ENCODE measurements around the gene ADCK1. TPM values are rescaled to one million over a fixed set of nuclear protein-coding genes. Genes with fewer than 3 reads are reported as not detected.
"Not testable (repeated sequence)": the region's sequence is repeated elsewhere in the genome, so short reads cannot be mapped to it uniquely, and the experiment has no call there.

ADCK1 gene
- total RNA-seq, 2 experiments from 2014 or later, result 7.1 to 8.7 TPM

GRCh38 chr14:77808250-77808649, 8.3 kb downstream of the ADCK1 start:
- intact Hi-C loops (cut with DNase I, micrococcal nuclease), result loop anchor here (10.0 kb wide), 2 partner anchors 103 to 1653 kb away; partner anchors contain the start of genes ALKBH1 (in 1 of the 2), GPATCH2L (in 1 of the 2) and SLIRP (in 1 of the 2)
- Mint-ChIP-seq H3K4me1 (ENCODE audit: low read depth) (peaks cover 15% of the 10 kb centered on the region), H3K36me3 (ENCODE audit: low read depth) (no peaks in the 10 kb centered on the region), H3K9me3 (no peaks in the 10 kb centered on the region), H3K27me3 (no peaks in the 10 kb centered on the region), H3K27ac (no peak overlapping the region), H3K4me3 (no peak overlapping the region)
- H3K27me3 ChIP-seq (ENCODE audit: control insufficient read depth in 1 of 2, insufficient read depth in 2 of 2, low read length in 2 of 2), result no peaks in the 10 kb centered on the region
- ChIA-PET POLR2A (no interaction called here), CTCF (no interaction called here)
- no peak for TF ChIP-seq CTCF (IDR thresholded peaks at IDR 0.05)
- DNase-seq (no peak), ATAC-seq (ENCODE audit: poor library complexity) (no peak)
- H3K4me3 ChIP-seq (ENCODE audit: low read length), result no peak overlapping the region
- no peaks in the 10 kb centered on the region for H3K36me3 ChIP-seq (ENCODE audit: insufficient read depth, low read length)
- H3K27ac ChIP-seq (ENCODE audit: low read depth in 1 of 2, low read length in 2 of 2), result no peak overlapping the region
- no peaks in the 10 kb centered on the region for H3K9me3 ChIP-seq (ENCODE audit: control insufficient read depth in 1 of 2, insufficient read depth in 1 of 2, low read length in 2 of 2)
- no peaks in the 10 kb centered on the region for H3K4me1 ChIP-seq (ENCODE audit: insufficient read depth, low read length)

- Mint-ChIP-seq H3K27ac (no peak overlapping the region), H3K4me1 (ENCODE audit: low read depth) (peaks cover 21% of the 10 kb centered on the region), H3K27me3 (no peaks in the 10 kb centered on the region), H3K4me3 (no peak overlapping the region), H3K36me3 (ENCODE audit: low read depth) (no peaks in the 10 kb centered on the region), H3K9me3 (no peaks in the 10 kb centered on the region)
- Histone ChIP-seq H3K27ac (ENCODE audit: low read depth in 1 of 2, low read length in 2 of 2) (no peak overlapping the region), H3K4me3 (ENCODE audit: low read length) (no peak overlapping the region), H3K4me1 (ENCODE audit: insufficient read depth, low read length) (no peaks in the 10 kb centered on the region), H3K9me3 (ENCODE audit: control insufficient read depth in 1 of 2, insufficient read depth in 1 of 2, low read length in 2 of 2) (no peaks in the 10 kb centered on the region), H3K27me3 (ENCODE audit: control insufficient read depth in 1 of 2, insufficient read depth in 2 of 2, low read length in 2 of 2) (no peaks in the 10 kb centered on the region), H3K36me3 (ENCODE audit: insufficient read depth, low read length) (no peaks in the 10 kb centered on the region)
- ChIA-PET CTCF (no interaction called here), POLR2A (interaction anchor here (1.0 kb wide), 1 partner anchor 49 kb away, joined by 3 read pairs; no protein-coding TSS in a partner anchor)
- intact Hi-C loops (cut with DNase I, micrococcal nuclease), result loop anchor here (10.0 kb wide), 2 partner anchors 104 to 1654 kb away; partner anchors contain the start of genes ALKBH1 (in 1 of the 2), GPATCH2L (in 1 of the 2) and SLIRP (in 1 of the 2)
- TF ChIP-seq CTCF (IDR thresholded peaks at IDR 0.05), result no peak
- DNase-seq, result no peak
- ATAC-seq (ENCODE audit: poor library complexity), result no peak
Observed at GRCh38 chr14:77809011-77809410, 9.1 kb downstream of the ADCK1 start.

GRCh38 chr14:77812028-77812427, 12.1 kb downstream of the ADCK1 start:
- no peak for ATAC-seq (ENCODE audit: poor library complexity)
- H3K27ac ChIP-seq (ENCODE audit: low read depth in 1 of 2, low read length in 2 of 2), result no peak overlapping the region
- H3K4me1 ChIP-seq (ENCODE audit: insufficient read depth, low read length), result no peaks in the 10 kb centered on the region
- H3K27ac Mint-ChIP-seq, result no peak overlapping the region
- no peaks in the 10 kb centered on the region for H3K27me3 Mint-ChIP-seq
- no peak overlapping the region for H3K4me3 Mint-ChIP-seq
- H3K36me3 Mint-ChIP-seq (ENCODE audit: low read depth), result no peaks in the 10 kb centered on the region
- POLR2A ChIA-PET, result no interaction called here
- no peaks in the 10 kb centered on the region for H3K9me3 ChIP-seq (ENCODE audit: control insufficient read depth in 1 of 2, insufficient read depth in 1 of 2, low read length in 2 of 2)
- CTCF ChIA-PET, result no interaction called here
- no peak overlapping the region for H3K4me3 ChIP-seq (ENCODE audit: low read length)
- DNase-seq, result no peak
- TF ChIP-seq CTCF (IDR thresholded peaks at IDR 0.05), result no peak
- no peaks in the 10 kb centered on the region for H3K9me3 Mint-ChIP-seq
- H3K36me3 ChIP-seq (ENCODE audit: insufficient read depth, low read length), result no peaks in the 10 kb centered on the region
- intact Hi-C loops (cut with DNase I, micrococcal nuclease), result loop anchor here in 1 of 2 experiments (2.0 kb wide), 1 partner anchor 51 kb away; the partner anchor contains the start of gene SNW1
- H3K27me3 ChIP-seq (ENCODE audit: control insufficient read depth in 1 of 2, insufficient read depth in 2 of 2, low read length in 2 of 2), result no peaks in the 10 kb centered on the region
- H3K4me1 Mint-ChIP-seq (ENCODE audit: low read depth), result peaks cover 21% of the 10 kb centered on the region

- not testable (repeated sequence) for H3K9me3 Mint-ChIP-seq, DNase-seq
- POLR2A ChIA-PET, result interaction anchor here (1.4 kb wide), 1 partner anchor 12 kb away, joined by 5 read pairs; the partner anchor contains the start of gene ADCK1
Observed at GRCh38 chr14:77812682-77813081, 12.8 kb downstream of the ADCK1 start.

More at GRCh38 chr14:77812682-77813081, 12.8 kb downstream of the ADCK1 start:
- H3K36me3 ChIP-seq (ENCODE audit: insufficient read depth, low read length); CTCF ChIA-PET; H3K27ac Mint-ChIP-seq; H3K4me1 ChIP-seq (ENCODE audit: insufficient read depth, low read length); H3K27me3 ChIP-seq (ENCODE audit: control insufficient read depth in 1 of 2, insufficient read depth in 2 of 2, low read length in 2 of 2); H3K9me3 ChIP-seq (ENCODE audit: control insufficient read depth in 1 of 2, insufficient read depth in 1 of 2, low read length in 2 of 2); H3K4me3 Mint-ChIP-seq; H3K27me3 Mint-ChIP-seq; H3K4me3 ChIP-seq (ENCODE audit: low read length); H3K36me3 Mint-ChIP-seq (ENCODE audit: low read depth); H3K27ac ChIP-seq (ENCODE audit: low read depth in 1 of 2, low read length in 2 of 2); ATAC-seq (ENCODE audit: poor library complexity): not testable (repeated sequence)
- intact Hi-C loops (cut with DNase I, micrococcal nuclease), result loop anchor here in 1 of 2 experiments (2.0 kb wide), 1 partner anchor 52 kb away; the partner anchor contains the start of gene SNW1
- peaks cover 25% of the 10 kb centered on the region for H3K4me1 Mint-ChIP-seq (ENCODE audit: low read depth)
